Measurements from ENCODE around the gene GNAL.

GNAL gene

DNA sequence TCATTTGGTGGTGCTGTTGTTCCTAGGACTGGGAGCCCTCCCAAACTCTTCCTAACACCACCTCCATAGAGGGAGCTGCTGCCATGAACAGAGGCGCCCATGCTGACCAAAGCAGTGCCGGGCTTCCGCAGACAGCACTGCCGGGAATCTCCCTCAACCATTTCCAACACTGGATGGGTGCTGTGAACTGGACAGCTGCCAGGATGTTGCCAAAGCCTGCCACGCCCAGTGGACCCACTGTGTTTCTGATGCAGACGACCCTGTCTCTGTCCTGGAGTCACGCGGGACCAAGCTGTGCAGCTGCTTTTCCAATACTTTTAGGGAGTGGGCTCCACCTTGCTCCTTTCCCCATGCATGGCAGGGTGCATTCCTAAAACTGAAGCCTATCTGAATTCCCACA lies 16.9 kb upstream of the GNAL start:
- TF ChIP-seq FOXP2 (optimal IDR thresholded peaks at IDR 0.05; ENCODE audit: borderline replicate concordance, extremely low read depth, extremely low read length, insufficient read depth) (no peak), POLR2AphosphoS5 (IDR thresholded peaks at IDR 0.05; ENCODE audit: low read depth, low read length) (no peak)
- TF ChIP-seq, protein P1, sequence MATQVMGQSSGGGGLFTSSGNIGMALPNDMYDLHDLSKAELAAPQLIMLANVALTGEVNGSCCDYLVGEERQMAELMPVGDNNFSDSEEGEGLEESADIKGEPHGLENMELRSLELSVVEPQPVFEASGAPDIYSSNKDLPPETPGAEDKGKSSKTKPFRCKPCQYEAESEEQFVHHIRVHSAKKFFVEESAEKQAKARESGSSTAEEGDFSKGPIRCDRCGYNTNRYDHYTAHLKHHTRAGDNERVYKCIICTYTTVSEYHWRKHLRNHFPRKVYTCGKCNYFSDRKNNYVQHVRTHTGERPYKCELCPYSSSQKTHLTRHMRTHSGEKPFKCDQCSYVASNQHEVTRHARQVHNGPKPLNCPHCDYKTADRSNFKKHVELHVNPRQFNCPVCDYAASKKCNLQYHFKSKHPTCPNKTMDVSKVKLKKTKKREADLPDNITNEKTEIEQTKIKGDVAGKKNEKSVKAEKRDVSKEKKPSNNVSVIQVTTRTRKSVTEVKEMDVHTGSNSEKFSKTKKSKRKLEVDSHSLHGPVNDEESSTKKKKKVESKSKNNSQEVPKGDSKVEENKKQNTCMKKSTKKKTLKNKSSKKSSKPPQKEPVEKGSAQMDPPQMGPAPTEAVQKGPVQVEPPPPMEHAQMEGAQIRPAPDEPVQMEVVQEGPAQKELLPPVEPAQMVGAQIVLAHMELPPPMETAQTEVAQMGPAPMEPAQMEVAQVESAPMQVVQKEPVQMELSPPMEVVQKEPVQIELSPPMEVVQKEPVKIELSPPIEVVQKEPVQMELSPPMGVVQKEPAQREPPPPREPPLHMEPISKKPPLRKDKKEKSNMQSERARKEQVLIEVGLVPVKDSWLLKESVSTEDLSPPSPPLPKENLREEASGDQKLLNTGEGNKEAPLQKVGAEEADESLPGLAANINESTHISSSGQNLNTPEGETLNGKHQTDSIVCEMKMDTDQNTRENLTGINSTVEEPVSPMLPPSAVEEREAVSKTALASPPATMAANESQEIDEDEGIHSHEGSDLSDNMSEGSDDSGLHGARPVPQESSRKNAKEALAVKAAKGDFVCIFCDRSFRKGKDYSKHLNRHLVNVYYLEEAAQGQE (IDR thresholded peaks at IDR 0.05; ENCODE audit: insufficient read depth in 1 of 2, low read depth in 2 of 2, low read length in 2 of 2) = no peak

DNA sequence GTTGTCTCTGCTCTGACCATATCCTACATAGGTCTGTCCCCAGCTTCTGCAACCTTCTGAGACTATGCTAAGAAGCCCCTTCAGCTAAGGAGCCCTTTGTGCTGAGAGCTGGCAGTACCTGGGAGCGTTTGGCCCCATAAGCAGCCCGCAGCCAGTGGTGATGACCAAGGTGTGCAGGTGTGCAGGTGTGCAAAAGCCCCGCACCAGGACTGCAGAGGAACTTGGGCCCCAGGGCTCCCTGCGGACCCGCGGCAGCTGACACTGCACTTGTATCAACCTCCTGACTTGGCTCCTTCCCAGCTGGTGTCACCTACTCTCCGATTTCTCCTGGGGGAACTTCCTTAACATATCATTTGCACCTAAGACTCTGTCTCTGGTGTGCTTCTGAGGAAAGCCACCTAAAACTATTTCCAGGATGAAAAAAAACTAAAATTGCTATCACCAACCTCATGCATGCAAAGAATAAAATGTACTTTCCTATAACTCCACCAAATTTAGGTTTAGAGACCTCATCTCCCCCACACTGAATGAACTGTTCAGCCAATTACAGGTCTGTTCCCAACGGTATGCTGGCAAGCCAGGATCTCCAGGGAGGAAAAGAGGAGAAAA lies 16.1 kb upstream of the GNAL start:
- TF ChIP-seq SIN3A (IDR thresholded peaks at IDR 0.05; ENCODE audit: borderline replicate concordance, insufficient read depth, low read length) = no peak
- TF ChIP-seq TAF1 (IDR thresholded peaks at IDR 0.05; ENCODE audit: borderline replicate concordance, insufficient read depth, low read length) = no peak
- TF ChIP-seq POLR2AphosphoS5 (IDR thresholded peaks at IDR 0.05; ENCODE audit: low read depth, low read length) = no peak
- TF ChIP-seq, protein P1 (IDR thresholded peaks at IDR 0.05; ENCODE audit: insufficient read depth in 1 of 2, low read depth in 2 of 2, low read length in 2 of 2) = no peak
- TF ChIP-seq FOXP2 (optimal IDR thresholded peaks at IDR 0.05; ENCODE audit: borderline replicate concordance, extremely low read depth, extremely low read length, insufficient read depth) = no peak

DNA sequence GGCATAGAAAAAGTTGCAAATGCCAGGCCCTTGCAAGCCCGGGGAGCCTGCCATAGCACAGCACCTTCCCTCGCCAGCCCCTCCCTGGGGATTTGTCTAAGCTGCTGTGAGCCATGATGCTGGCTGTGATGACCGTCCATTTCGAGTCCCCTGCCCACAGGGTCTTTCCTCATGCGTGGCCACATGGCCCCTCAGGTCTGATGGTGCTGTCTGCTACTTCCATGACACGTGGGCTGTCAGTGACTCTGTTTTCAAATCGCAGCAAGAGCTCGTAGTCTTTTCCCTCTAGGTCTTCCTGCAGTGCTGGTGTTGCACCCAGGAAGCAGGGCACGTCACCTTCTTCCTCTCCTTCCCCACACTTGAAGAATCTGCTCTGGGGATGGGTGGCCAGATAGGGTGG lies 15.5 kb upstream of the GNAL start:
- TF ChIP-seq TAF1 (IDR thresholded peaks at IDR 0.05; ENCODE audit: borderline replicate concordance, insufficient read depth, low read length) (no peak), POLR2AphosphoS5 (IDR thresholded peaks at IDR 0.05; ENCODE audit: low read depth, low read length) (no peak), FOXP2 (optimal IDR thresholded peaks at IDR 0.05; ENCODE audit: borderline replicate concordance, extremely low read depth, extremely low read length, insufficient read depth) (no peak), SIN3A (IDR thresholded peaks at IDR 0.05; ENCODE audit: borderline replicate concordance, insufficient read depth, low read length) (no peak)
- TF ChIP-seq, protein P1 (IDR thresholded peaks at IDR 0.05; ENCODE audit: insufficient read depth in 1 of 2, low read depth in 2 of 2, low read length in 2 of 2) = no peak

DNA sequence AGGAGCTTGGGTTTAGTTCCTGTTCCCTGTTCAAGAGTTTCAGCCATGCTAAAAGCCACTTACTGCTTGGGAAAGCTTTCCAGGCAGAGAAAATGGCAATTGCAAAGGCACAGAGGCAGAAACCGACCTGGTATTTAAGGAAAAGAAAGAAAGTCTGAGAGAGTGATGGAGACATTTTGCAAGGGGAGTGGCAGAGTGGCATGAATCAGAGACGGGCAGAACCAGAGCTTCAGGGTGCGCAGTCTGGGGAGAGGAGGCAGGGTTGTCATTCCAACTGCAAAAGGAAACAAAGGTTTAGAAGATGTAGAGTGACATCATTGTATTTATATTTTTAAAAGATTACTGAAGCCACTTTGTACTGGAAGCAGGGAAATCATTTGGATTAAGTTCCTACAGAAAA lies 14.9 kb upstream of the GNAL start:
- TF ChIP-seq TAF1 (IDR thresholded peaks at IDR 0.05; ENCODE audit: borderline replicate concordance, insufficient read depth, low read length) (no peak), FOXP2 (optimal IDR thresholded peaks at IDR 0.05; ENCODE audit: borderline replicate concordance, extremely low read depth, extremely low read length, insufficient read depth) (no peak), POLR2AphosphoS5 (IDR thresholded peaks at IDR 0.05; ENCODE audit: low read depth, low read length) (no peak), SIN3A (IDR thresholded peaks at IDR 0.05; ENCODE audit: borderline replicate concordance, insufficient read depth, low read length) (no peak)
- TF ChIP-seq, protein P1 (IDR thresholded peaks at IDR 0.05; ENCODE audit: insufficient read depth in 1 of 2, low read depth in 2 of 2, low read length in 2 of 2) = no peak

DNA sequence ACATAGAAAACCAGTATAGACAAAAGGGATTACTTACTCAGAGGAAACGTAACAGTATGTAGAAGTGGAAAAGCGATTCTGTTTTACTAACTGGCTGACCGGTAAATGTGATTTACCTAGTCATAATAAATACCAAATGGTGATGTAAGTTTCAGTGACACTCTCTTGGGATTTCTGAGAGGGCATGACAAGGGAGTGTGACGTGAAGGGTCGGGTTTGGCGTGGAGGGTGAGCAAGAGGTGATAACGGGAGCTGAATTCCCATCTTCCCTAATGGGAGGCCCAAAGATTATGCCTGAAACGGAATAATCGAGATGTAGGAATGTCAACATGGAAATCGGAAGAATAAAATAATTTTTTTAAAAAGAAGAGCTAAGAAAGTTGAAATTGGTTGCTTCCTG lies 12.7 kb upstream of the GNAL start:
- TF ChIP-seq SIN3A (IDR thresholded peaks at IDR 0.05; ENCODE audit: borderline replicate concordance, insufficient read depth, low read length) (no peak), TAF1 (IDR thresholded peaks at IDR 0.05; ENCODE audit: borderline replicate concordance, insufficient read depth, low read length) (no peak), POLR2AphosphoS5 (IDR thresholded peaks at IDR 0.05; ENCODE audit: low read depth, low read length) (no peak), FOXP2 (optimal IDR thresholded peaks at IDR 0.05; ENCODE audit: borderline replicate concordance, extremely low read depth, extremely low read length, insufficient read depth) (no peak)
- TF ChIP-seq, protein P1 (IDR thresholded peaks at IDR 0.05; ENCODE audit: insufficient read depth in 1 of 2, low read depth in 2 of 2, low read length in 2 of 2) = no peak
